22Rv1 (cell line): ENCODE measurements around the gene CARNS1.

ENCODE experiments used
- H3K27ac ChIP-seq: fragments of 450-650 bp; 2 replicates; pipeline ENCODE4 v1.5.1; 2017
- CTCF ChIP-seq: fragments of 450-650 bp; IDR thresholded peaks from 2 replicates; pipeline ENCODE4 v1.5.1; 2017; ENCODE audit warnings: mild to moderate bottlenecking
- ZFX ChIP-seq: fragments of 450-650 bp; IDR thresholded peaks from 2 replicates; pipeline ENCODE4 v1.6.1; 2017; ENCODE audit warnings: antibody characterized with exemption, borderline replicate concordance

Gene CARNS1

DNA sequence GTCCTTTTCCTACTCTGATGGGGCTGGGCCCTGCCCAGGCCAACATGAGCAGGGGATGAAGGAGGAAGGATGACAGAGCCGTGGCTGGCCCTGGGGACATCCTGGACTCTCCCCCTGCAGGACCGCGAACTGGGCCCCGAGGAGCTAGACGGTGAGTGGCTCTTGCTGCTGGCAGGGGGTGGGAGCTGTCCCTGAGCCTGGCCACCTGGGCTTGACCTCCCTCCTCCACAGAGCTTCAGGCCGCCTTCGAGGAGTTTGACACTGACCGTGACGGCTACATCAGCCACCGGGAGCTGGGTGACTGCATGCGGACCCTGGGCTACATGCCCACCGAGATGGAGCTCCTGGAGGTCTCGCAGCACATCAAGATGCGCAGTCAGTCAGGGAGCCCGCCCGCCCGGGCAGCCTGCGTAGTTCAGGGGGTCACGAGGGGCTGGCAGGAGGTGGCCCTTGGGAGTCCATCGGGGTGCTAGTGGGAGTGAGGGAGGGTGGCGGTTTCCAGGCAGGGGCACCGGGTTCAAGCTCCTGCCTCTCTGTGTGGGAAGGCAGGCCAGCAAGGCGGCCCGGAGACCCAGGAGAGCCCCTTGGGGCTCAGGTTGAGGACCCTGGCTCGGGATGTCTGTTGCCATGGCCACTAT lies 40.7 kb downstream of the CARNS1 start:
- no peak for TF ChIP-seq CTCF
- TF ChIP-seq ZFX = no peak
- no peak overlapping the region for H3K27ac ChIP-seq

DNA sequence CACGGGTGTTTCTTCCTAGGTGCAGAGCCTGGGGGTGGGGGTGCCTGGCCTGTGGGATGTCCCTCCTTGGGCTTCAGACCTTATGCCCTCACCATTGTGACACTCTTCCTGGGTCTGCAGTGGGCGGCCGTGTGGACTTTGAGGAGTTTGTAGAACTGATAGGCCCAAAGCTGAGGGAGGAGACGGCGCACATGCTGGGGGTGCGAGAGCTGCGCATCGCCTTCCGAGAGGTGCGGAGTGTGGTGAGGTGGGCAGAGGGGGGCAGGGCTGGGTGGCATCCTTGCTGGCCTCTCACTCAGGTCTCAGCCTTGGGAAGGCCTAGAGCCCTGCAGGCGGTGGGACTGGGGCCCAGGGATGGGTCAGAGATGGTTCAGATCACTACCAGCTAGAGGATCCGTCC lies 42.0 kb downstream of the CARNS1 start:
- no peak overlapping the region for H3K27ac ChIP-seq
- TF ChIP-seq ZFX = no peak
- TF ChIP-seq CTCF = no peak

DNA sequence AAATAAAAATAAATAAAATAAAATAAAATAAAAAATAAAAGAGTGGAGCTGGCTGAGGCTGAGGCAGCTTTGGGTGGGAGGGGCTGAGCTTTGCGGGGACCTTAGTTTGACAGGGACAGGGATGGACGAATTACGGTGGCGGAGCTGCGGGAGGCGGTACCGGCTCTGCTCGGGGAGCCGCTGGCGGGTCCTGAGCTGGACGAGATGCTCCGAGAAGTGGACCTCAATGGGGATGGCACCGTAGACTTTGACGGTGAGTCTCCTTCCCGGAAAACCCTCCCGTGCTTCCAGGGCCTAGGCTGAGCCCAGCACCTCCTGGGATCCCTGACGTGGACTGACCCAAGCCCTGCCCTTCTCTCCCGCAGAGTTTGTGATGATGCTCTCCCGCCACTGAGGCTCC lies 42.8 kb downstream of the CARNS1 start:
- TF ChIP-seq ZFX (no peak), CTCF (no peak)
- H3K27ac ChIP-seq = no peak overlapping the region

- H3K27ac ChIP-seq = peak overlapping the region; percentile 98
- TF ChIP-seq CTCF (no peak), ZFX (no peak)
Measured at GRCh38 chr11:67463186-67463585, 47.7 kb downstream of the CARNS1 start.

- peak overlapping the region; percentile 98 for H3K27ac ChIP-seq
- TF ChIP-seq CTCF (no peak), ZFX (no peak)
Measured at GRCh38 chr11:67463680-67464410, 48.4 kb downstream of the CARNS1 start.

DNA sequence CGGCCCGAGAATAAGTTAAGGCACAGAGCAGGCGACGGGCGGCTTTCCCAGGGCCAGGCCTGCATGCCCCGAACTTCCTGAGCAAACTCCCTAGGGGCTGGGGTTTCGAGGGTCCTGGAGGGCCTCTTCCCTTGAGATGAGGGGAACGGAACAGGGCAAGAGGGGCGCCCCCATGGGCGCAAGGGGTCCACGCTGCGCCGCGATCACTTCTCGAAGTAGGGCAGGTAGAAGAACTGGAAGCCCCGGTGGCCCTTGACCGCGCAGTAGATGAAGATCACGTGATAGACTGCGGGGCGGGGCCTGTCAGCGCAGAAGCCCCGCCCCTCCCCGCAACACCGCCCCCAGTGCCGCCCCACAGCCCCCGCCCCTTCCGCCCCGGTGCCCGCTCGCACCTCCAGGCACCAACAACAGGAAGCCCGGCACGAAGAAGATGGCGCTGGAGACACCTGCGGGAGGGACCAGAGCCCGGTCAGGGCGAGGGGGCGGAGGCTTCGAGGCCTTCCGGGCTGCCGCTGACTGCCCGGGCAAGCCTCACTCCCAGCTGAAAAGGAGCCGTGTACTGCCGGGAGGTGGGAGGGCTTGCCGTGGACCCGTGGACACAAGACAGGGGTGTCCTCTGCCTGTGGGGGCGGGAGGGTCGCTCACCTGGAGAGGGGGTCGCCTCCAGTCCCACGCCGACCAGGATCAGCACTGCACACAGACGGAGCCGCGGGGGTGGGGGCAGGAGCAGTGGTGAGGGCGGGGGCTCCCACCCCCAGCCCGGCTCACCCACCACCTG lies 49.1 kb downstream of the CARNS1 start:
- H3K27ac ChIP-seq = peak overlapping the region; percentile 98
- TF ChIP-seq CTCF = 0 out of 2 replicates have a peak, but pooled peaks have one; percentile 3
- no peak for TF ChIP-seq ZFX

GRCh38 chr11:67465189-67465510 lies 49.7 kb downstream of the CARNS1 start:
- no peak for TF ChIP-seq CTCF
- no peak for TF ChIP-seq ZFX

GRCh38 chr11:67465530-67465929 lies 50.1 kb downstream of the CARNS1 start:
- H3K27ac ChIP-seq = peak overlapping the region; percentile 98

More at GRCh38 chr11:67465189-67465510, 49.7 kb downstream of the CARNS1 start:
- peak overlapping the region; percentile 98 for H3K27ac ChIP-seq
